Lung microvascular endothelial cell (primary cell): ENCODE data around the gene FEV. TPM values are rescaled to one million over a fixed set of nuclear protein-coding genes. Genes with fewer than 3 reads are reported as not detected.

Experiments
- DNase-seq, 2 donors: peaks; one replicate each; pipeline versions ENCODE4 v3.0.0 to v3.0.0-alpha.2; 2010; ENCODE audit warnings: low read depth in 2 of 2
- total RNA-seq: library from RNA; depleted of rRNA; stranded (reverse); fragments of >200 nt; gene quantifications from 2 replicates; pipeline ENCODE4 v1.2.1, GENCODE V29; 2014

Gene FEV
- total RNA-seq, 1 donor from 2014 or later = not detected

GRCh38 chr2:218993345-218994315, 8.6 kb upstream of the FEV start, which contains the start of gene CRYBA2:
TSS of gene CRYBA2 (minus strand) at chr2:218993422. CDS start at chr2:218993176, 246 bp downstream.
- DNase-seq = no peak

DNA sequence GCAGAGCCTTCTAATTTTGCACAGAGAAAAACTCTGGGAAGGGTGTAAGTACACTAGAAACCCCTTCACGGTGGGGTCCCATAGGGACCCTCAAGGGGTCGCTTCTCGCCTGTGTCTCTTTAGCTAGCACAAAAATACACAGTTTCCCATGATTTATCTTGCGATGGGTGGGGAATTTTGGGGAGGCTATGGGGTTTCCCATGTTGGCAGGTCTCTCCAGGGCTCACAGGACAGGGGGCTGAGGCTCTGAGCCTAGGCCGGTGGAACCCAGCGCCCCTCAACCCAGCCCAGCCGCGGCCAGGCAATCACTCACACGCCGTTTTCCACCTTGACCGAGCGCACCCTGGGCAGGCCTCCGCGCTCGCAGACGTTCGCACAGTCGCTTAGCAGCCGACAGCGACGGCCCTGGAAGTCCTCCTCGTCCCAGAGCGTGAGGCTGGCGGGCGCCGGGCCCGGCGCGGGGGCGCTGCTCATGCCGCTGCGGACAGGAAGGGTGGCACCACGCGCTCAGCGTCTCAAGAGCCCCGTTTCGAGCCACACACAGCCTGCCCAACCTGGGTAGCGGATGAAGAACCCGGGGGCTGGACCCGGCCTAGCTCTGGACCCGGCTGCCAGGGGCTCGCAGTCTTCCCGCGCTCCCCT, 7.8 kb upstream of the FEV start:
- DNase-seq = no peak

DNA sequence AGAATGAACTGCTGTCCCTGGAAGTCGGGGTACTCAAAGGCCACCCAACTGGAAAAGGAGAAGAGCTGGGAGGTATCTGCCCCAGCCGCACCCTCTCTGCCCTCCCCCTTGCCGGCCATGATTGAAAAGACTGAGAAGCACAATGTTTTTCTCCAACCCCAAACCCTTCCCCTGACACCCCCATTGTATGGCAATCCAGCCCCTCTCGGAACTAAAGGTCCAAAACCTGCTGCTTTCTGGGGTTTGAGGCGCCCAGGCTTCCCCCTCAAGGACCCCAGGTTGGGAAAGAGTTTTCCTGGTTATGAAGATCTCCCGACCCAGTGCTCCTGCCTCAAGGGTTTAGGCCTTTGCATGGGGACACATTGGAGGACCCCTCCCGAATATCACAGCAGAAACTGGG, 7.2 kb upstream of the FEV start:
- no peak for DNase-seq

GRCh38 chr2:218991674-218992168, 6.7 kb upstream of the FEV start:
- DNase-seq = peak in 1 of 2 donors; percentile 22

DNA sequence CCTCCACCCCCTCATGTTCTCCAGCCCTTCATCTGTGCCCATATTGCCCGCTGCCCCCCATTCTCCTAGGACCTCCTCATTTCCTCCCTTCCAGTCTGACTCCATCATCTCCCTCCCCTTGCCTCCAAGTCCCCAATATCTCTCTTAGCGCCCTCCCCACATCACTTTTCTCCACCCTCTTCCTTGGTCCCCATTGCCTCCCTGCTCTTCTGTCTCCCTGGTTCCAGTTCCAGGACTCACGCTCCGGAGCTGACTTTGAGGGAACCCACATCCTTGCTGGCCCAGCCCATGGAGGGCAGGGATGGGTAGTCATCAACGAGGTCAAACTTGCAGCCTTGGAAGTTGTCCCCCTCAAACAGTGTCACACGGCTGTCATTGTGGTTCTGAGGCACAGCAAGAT, 5.6 kb upstream of the FEV start:
- DNase-seq = no peak

DNA sequence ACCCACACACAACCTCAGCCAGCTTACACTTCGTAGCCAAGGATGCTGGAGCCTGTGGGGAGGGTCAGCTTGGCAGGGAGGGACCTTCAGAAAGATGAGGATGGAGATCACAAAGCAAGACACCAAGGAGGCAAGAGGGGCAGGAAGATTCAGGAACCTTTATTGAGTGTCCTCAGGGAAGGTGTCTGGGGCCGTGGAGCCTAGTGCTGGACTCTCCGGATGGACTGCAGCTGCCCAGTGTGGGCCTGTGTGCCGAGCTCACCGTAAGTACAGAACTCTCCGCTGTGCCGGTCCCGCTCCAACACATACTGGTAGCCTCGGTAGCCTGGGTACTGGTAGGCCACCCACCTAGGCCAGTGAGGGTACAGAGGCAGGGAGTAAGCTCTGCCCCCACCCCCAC, 5.1 kb upstream of the FEV start:
- no peak for DNase-seq

DNA sequence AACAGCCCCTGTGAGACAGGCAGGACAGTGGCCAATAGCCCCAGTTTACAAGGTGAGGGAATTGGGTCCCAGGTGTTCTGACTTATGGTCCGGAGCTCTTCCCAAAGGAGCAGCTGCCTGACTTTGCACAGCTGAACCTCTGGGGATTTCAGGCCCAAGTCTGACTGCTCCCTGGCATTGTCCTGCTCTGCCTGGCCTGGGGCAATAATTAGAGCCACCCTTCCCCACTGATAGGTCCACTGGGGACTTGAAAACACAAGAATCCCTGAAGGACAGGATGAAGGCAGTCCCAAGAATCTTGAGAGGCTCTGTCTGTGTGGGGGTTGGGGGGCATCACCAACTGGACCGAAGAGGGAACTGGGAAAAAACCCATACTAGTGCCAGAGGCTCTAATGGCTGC, 3.7 kb upstream of the FEV start:
- no peak for DNase-seq

- no peak for DNase-seq
Measured at GRCh38 chr2:218988164-218988563, 3.2 kb upstream of the FEV start.

DNA sequence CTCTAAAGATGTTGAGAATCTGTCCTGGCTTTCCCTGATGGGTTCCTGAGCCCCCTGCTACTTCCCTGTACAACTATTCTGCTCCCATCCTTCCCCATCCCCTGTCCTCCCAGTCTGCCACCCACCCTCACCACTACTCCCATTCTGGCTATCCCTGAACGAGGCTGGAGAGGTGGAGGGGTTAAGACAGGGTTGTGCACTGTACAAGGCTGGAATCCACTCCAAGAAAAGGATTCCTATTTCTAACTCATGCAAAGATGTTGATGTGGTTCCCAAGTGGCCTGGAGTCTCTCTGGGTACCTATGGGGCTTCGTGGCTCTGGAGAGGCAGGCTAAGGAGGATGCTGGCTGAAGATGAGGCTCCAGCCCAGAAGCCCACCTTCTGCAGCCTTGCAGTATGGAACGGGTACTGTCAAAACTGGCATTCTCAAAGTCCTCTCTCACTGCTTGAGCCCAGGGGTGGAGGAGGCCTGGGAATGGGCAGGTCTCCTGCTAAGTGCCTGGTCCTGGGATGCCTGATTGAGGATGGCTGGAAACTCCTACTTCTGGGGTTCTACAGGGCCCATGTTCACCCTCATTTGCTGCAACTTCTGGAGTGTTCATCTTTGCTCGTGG, 1.3 kb upstream of the FEV start:
- no peak for DNase-seq

DNA sequence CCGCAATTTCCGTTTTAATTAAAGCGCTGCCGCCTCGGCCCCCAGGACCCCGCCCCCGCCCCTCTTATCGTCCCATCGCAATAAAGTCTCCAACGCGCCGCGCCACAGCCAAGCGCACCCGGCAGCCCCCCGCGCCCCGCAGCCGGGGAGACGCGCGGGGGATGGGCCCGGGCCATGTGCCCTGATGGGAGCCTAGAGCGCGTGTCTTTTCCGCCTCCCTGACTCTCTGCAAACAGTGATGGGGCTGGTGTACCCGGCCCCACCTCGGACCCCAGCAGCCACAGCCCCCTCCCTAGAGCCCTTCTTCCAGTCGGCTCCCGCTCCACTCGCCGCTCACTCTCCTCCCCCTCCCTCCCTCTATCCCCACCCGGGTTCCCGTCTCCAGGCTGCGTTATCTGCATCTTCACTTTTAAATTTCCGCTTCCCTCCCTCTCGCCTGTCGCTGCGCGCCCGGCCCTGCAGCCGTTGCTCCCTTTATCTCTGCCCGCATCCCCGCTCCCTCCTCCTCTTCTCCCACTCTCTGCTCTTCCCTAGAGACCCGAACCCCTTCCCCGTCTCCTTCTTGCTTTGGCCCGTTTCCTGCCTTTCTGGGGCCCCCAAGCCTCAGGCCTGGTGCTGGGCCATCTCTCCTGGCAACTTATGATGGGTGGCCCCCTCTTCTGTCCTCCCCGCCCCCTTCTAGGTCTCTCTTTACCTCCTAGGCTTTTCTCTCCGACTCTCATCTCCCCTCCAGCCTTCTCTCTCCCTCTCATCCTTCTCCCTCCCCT, 524 bp upstream of the FEV start:
- no peak for DNase-seq

GRCh38 chr2:218984239-218985020, 554 bp downstream of the FEV start:
- peak; percentile 60 to 75 for DNase-seq

DNA sequence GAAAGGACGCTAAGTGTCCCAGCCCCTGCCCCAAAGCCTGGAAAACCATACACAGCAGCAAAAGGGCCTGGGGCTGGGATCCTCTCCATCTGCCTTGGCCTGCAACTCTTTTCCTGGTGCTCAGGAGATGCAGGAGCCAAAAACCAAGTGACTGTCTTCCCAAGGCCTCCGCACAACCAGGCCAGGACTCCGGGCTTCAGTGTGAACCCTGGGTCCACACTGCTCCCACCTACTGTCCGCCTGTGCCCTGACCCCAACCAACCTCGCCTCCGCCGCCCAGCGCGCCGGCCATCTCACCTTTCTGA, 1.1 kb downstream of the FEV start:
- DNase-seq = no peak

GRCh38 chr2:218983263-218983933, 1.6 kb downstream of the FEV start:
- peak; percentile 22 to 45 for DNase-seq

- DNase-seq = no peak
Measured at GRCh38 chr2:218982586-218983262, 2.3 kb downstream of the FEV start.

GRCh38 chr2:218981881-218982585, 3.0 kb downstream of the FEV start:
- peak in 1 of 2 donors; percentile 24 for DNase-seq

GRCh38 chr2:218981390-218981880, 3.5 kb downstream of the FEV start:
- DNase-seq = no peak

DNA sequence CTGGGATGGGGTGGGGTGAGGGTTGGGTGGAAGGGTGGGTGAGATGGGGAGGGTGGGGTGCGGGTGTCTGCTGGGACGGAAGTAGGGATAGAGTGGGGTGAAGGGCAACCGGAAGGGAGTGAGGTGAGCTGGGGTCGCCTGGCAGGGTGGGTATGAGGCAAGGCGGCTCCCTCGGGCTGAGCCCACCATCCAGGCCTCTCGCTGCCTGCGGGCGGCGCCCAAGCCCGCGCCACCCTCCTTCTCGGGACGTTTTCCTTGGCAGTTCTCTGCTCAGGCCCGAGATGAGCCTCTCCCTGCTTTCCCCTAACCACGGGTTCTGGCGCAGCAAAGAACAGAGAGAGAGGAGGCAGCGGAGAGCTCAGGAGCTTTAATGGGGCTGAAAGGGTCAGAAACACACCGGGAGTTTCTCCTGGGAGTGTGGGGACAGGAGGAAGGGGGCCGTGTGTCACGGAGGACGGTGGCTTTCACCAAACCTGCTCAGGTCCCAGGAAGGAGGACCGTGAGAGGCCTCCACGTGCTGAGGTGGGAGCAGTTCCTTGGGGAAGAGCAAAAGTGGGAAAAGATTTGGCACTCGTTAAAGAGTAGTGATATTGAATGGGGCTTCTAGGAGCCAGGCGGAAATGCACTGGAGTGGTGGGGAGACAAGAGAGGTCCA, 4.1 kb downstream of the FEV start:
- no peak for DNase-seq
